Right atrium auricular region (tissue), 2 donors: ENCODE measurements around the gene PCNX1. TPM values are rescaled to one million over a fixed set of nuclear protein-coding genes. Genes with fewer than 3 reads are reported as not detected.
"Not testable (repeated sequence)": the region's sequence is repeated elsewhere in the genome, so short reads cannot be mapped to it uniquely, and the experiment has no call there.

Experiments used
- DNase-seq: peaks from one replicate; pipeline ENCODE4 v3.0.0-alpha.2; 2019; ENCODE audit warnings: low spot score
- H3K27ac ChIP-seq, 2 donors: fragments of 200-600 bp; sonication (generic); 1 replicate in 1 of 2; 2 replicates in 1 of 2; pipeline ENCODE4 v1.5.1; 2016 to 2019
- H3K27me3 ChIP-seq, 2 donors: fragments of 200-600 bp; sonication (generic); one replicate each; pipeline versions ENCODE4 v1.5.1 to v1.6.0; 2017 to 2019
- H3K36me3 ChIP-seq: fragments of 200-600 bp; sonication (generic); one replicate; pipeline ENCODE4 v1.5.1; 2016
- H3K4me1 ChIP-seq, 2 donors: fragments of 200-600 bp; sonication (generic); one replicate each; pipeline versions ENCODE4 v1.5.1 to v1.6.0; 2017 to 2019
- H3K4me3 ChIP-seq, 2 donors: fragments of 200-600 bp; sonication (generic); 1 replicate in 1 of 2; 2 replicates in 1 of 2; pipeline ENCODE4 v1.5.1; 2017 to 2019; ENCODE audit warnings: mild to moderate bottlenecking in 1 of 2, moderate library complexity in 1 of 2
- H3K9me3 ChIP-seq, 2 donors: fragments of 200-600 bp; sonication (generic); one replicate each; pipeline ENCODE4 v1.5.1; 2019
- CTCF ChIP-seq, 2 donors: fragments of 200-600 bp; sonication (generic); IDR thresholded peaks; one replicate each; pipeline ENCODE4 v1.5.1; 2019; ENCODE audit warnings: antibody characterized with exemption in 2 of 2
- total RNA-seq, 2 donors: library from RNA; depleted of rRNA; stranded (reverse); fragments of >200 nt; gene quantifications; one replicate each; pipeline ENCODE4 v1.1.0, GENCODE V29; 2016

PCNX1 gene
- total RNA-seq, 2 donors from 2014 or later = 36.4 to 39.2 TPM

GRCh38 chr14:70926235-70926830 lies 19.1 kb downstream of the PCNX1 start:
- peaks cover 0 to 8% of the 10 kb centered on the region in 2 donors for H3K4me1 ChIP-seq

GRCh38 chr14:70931008-70931407 lies 23.7 kb downstream of the PCNX1 start:
- H3K27me3 ChIP-seq = no peaks in the 10 kb centered on the region
- no peak for TF ChIP-seq CTCF (IDR thresholded peaks at IDR 0.05)
- H3K4me3 ChIP-seq = no peak overlapping the region
- H3K27ac ChIP-seq = no peak overlapping the region
- no peak for DNase-seq
- H3K36me3 ChIP-seq = no peaks in the 10 kb centered on the region
- no peaks in the 10 kb centered on the region for H3K9me3 ChIP-seq
- H3K4me1 ChIP-seq = peaks cover 0 to 28% of the 10 kb centered on the region in 2 donors

More at GRCh38 chr14:70926235-70926830, 19.1 kb downstream of the PCNX1 start:
- no peak for DNase-seq
- Histone ChIP-seq H3K4me3 (no peak overlapping the region), H3K27ac (no peak overlapping the region), H3K36me3 (no peaks in the 10 kb centered on the region), H3K27me3 (no peaks in the 10 kb centered on the region), H3K9me3 (no peaks in the 10 kb centered on the region)
- TF ChIP-seq CTCF (IDR thresholded peaks at IDR 0.05) = no peak

GRCh38 chr14:70934084-70934483 lies 26.8 kb downstream of the PCNX1 start:
- H3K9me3 ChIP-seq = no peaks in the 10 kb centered on the region
- H3K4me1 ChIP-seq = peaks cover 0 to 28% of the 10 kb centered on the region in 2 donors
- H3K4me3 ChIP-seq = no peak overlapping the region
- H3K36me3 ChIP-seq = no peaks in the 10 kb centered on the region
- TF ChIP-seq CTCF (IDR thresholded peaks at IDR 0.05) = no peak
- DNase-seq = no peak
- no peak overlapping the region for H3K27ac ChIP-seq
- H3K27me3 ChIP-seq = no peaks in the 10 kb centered on the region

- Histone ChIP-seq H3K36me3 (no peaks in the 10 kb centered on the region), H3K27ac (no peak overlapping the region), H3K27me3 (no peaks in the 10 kb centered on the region), H3K9me3 (no peaks in the 10 kb centered on the region), H3K4me3 (no peak overlapping the region), H3K4me1 (peaks cover 0 to 28% of the 10 kb centered on the region in 2 donors)
- no peak for DNase-seq
- no peak for TF ChIP-seq CTCF (IDR thresholded peaks at IDR 0.05)
Measured at GRCh38 chr14:70934502-70935134, 27.4 kb downstream of the PCNX1 start.

- Histone ChIP-seq H3K27ac (no peak overlapping the region), H3K9me3 (no peaks in the 10 kb centered on the region), H3K4me1 (peaks cover 0 to 28% of the 10 kb centered on the region in 2 donors), H3K4me3 (no peak overlapping the region), H3K27me3 (no peaks in the 10 kb centered on the region), H3K36me3 (no peaks in the 10 kb centered on the region)
- TF ChIP-seq CTCF (IDR thresholded peaks at IDR 0.05) = no peak
- DNase-seq = no peak
Measured at GRCh38 chr14:70935135-70935534, 27.9 kb downstream of the PCNX1 start.

GRCh38 chr14:70939693-70940092 lies 32.4 kb downstream of the PCNX1 start:
- not testable (repeated sequence) for DNase-seq, H3K36me3 ChIP-seq, H3K27ac ChIP-seq, H3K4me3 ChIP-seq, H3K4me1 ChIP-seq, H3K9me3 ChIP-seq, H3K27me3 ChIP-seq

GRCh38 chr14:70941637-70942341 lies 34.5 kb downstream of the PCNX1 start:
- H3K27ac ChIP-seq, H3K4me3 ChIP-seq, DNase-seq, H3K36me3 ChIP-seq, H3K27me3 ChIP-seq, H3K9me3 ChIP-seq, H3K4me1 ChIP-seq: not testable (repeated sequence)
